GM12878 (cell line): Measurements from ENCODE around the gene SPINK4. TPM values are rescaled to one million over a fixed set of nuclear protein-coding genes. Genes with fewer than 3 reads are reported as not detected.
A peak's percentile ranks its signal among the peaks of the same experiment; 100 is the strongest.

Experiments
- ATF7 ChIP-seq: fragments of 450-650 bp; IDR thresholded peaks from 2 replicates; pipeline ENCODE4 v1.6.1; 2016; ENCODE audit warnings: low read depth, mild to moderate bottlenecking
- EZH2 ChIP-seq: IDR thresholded peaks from 2 replicates; pipeline ENCODE4 v1.6.1; 2012; ENCODE audit warnings: low read depth, mild to moderate bottlenecking, control low read depth, inconsistent platforms, low read length, borderline replicate concordance; ENCODE audit not compliant: control insufficient read depth
- HCFC1 ChIP-seq: fragments of 150-350 bp; IDR thresholded peaks from 2 replicates; pipeline ENCODE4 v1.6.1; 2014; ENCODE audit warnings: low read length
- HDAC2 ChIP-seq: fragments of 200-600 bp; sonication (generic); IDR thresholded peaks from 2 replicates; pipeline ENCODE4 v1.6.1; 2017
- HDGF ChIP-seq: fragments of 450-650 bp; IDR thresholded peaks from 2 replicates; pipeline ENCODE4 v1.6.1; 2016; ENCODE audit warnings: antibody characterized with exemption
- IKZF2 ChIP-seq, 2 experiments: fragments of 450-650 bp; IDR thresholded peaks; 2 replicates each; pipeline ENCODE4 v1.6.1; 2017; ENCODE audit warnings: mild to moderate bottlenecking in 2 of 2, moderate library complexity in 2 of 2
- IRF4 ChIP-seq: IDR thresholded peaks from 2 replicates; pipeline ENCODE4 v1.6.1; 2011; ENCODE audit warnings: low read depth, low read length
- MEF2B ChIP-seq: fragments of 450-650 bp; IDR thresholded peaks from 2 replicates; pipeline ENCODE4 v1.6.1; 2018; ENCODE audit warnings: mild to moderate bottlenecking, moderate library complexity; ENCODE audit not compliant: partially characterized antibody, poor library complexity, severe bottlenecking
- NBN ChIP-seq: fragments of 450-650 bp; IDR thresholded peaks from 2 replicates; pipeline ENCODE4 v1.6.1; 2016
- NFXL1 ChIP-seq: fragments of 450-650 bp; IDR thresholded peaks from 2 replicates; pipeline ENCODE4 v1.6.1; 2017; ENCODE audit warnings: antibody characterized with exemption, mild to moderate bottlenecking, borderline replicate concordance
- NFYB ChIP-seq: IDR thresholded peaks from 2 replicates; pipeline ENCODE4 v1.6.1; 2011; ENCODE audit warnings: low read depth, mild to moderate bottlenecking, low read length, improper control_type of control experiment, moderate library complexity; ENCODE audit not compliant: insufficient read depth
- PAX5 ChIP-seq: IDR thresholded peaks from 2 replicates; pipeline ENCODE4 v1.6.1; 2011; ENCODE audit warnings: low read depth, low read length, borderline replicate concordance
- POLR2AphosphoS2 ChIP-seq: IDR thresholded peaks from 2 replicates; pipeline ENCODE4 v1.6.1; 2011; ENCODE audit warnings: low read depth, mild to moderate bottlenecking, low read length, improper control_type of control experiment, moderate library complexity
- RELA ChIP-seq: fragments of 450-650 bp; IDR thresholded peaks from 2 replicates; pipeline ENCODE4 v1.8.0; 2014; ENCODE audit warnings: borderline replicate concordance; ENCODE audit not compliant: partially characterized antibody
- RFX5 ChIP-seq: IDR thresholded peaks from 2 replicates; pipeline ENCODE4 v1.6.1; 2011; ENCODE audit warnings: low read depth, low read length, improper control_type of control experiment
- SIN3A ChIP-seq: IDR thresholded peaks from 2 replicates; pipeline ENCODE4 v1.6.1; 2012; ENCODE audit warnings: low read depth, low read length, improper control_type of control experiment
- STAT3 ChIP-seq: IDR thresholded peaks from 2 replicates; pipeline ENCODE4 v1.6.1; 2011; ENCODE audit warnings: low read depth, low read length, improper control_type of control experiment
- polyA plus RNA-seq, 11 experiments: library from polyadenylated mRNA; depleted of rRNA in 4 of 11; unstranded in 6 of 11; stranded (reverse) in 5 of 11; fragments of >200 nt; fragmentation: Nextera tagmentation in 4 of 11; fragmentation: Illumina TruSeq in 1 of 11; extraction: Ambion mirVana in 4 of 11; extraction: Trizol in 1 of 11; gene quantifications; 1 replicate in 1 of 11; 2 replicates in 10 of 11; pipeline versions ENCODE4 v1.2.1 to v1.2.3, GENCODE V29; 2011 to 2016; ENCODE audit warnings: inconsistent platforms in 2 of 11, missing spikeins in 2 of 11, low read depth in 1 of 11
- total RNA-seq, 4 experiments: library from RNA; depleted of rRNA in 3 of 4; stranded (reverse); fragments of >200 nt in 3 of 4; fragmentation: Illumina TruSeq in 1 of 4; extraction: Trizol in 1 of 4; gene quantifications; 2 replicates each; pipeline versions ENCODE4 v1.2.1 to v1.2.3, GENCODE V29; 2013 to 2021
- TF ChIP-seq, protein P1 (sequence below): fragments of 450-650 bp; conservative IDR thresholded peaks from 2 replicates; pipeline ENCODE4 v1.6.1; 2017; ENCODE audit warnings: mild to moderate bottlenecking, moderate library complexity
- TF ChIP-seq, protein P2 (sequence below): IDR thresholded peaks from 2 replicates; pipeline ENCODE4 v1.6.1; 2011; ENCODE audit warnings: low read depth, mild to moderate bottlenecking, low read length, moderate library complexity, borderline replicate concordance; ENCODE audit errors: extremely low read depth
- TF ChIP-seq, protein P3 (sequence below): fragments of 450-650 bp; IDR thresholded peaks from 2 replicates; pipeline ENCODE4 v1.6.1; 2017; ENCODE audit warnings: mild to moderate bottlenecking, moderate library complexity
- TF ChIP-seq, protein P4 (sequence below): IDR thresholded peaks from 2 replicates; pipeline ENCODE4 v1.6.1; 2012; ENCODE audit warnings: low read length, inconsistent platforms
- TF ChIP-seq, protein P5 (sequence below): fragments of 450-650 bp; IDR thresholded peaks from 2 replicates; pipeline ENCODE4 v1.6.1; 2014; ENCODE audit warnings: mild to moderate bottlenecking

SPINK4 gene
- total and polyA plus RNA-seq, 10 of the 15 experiments (the other 5 are each of a cell fraction or from before 2014, with no cell fraction given): not detected

DNA sequence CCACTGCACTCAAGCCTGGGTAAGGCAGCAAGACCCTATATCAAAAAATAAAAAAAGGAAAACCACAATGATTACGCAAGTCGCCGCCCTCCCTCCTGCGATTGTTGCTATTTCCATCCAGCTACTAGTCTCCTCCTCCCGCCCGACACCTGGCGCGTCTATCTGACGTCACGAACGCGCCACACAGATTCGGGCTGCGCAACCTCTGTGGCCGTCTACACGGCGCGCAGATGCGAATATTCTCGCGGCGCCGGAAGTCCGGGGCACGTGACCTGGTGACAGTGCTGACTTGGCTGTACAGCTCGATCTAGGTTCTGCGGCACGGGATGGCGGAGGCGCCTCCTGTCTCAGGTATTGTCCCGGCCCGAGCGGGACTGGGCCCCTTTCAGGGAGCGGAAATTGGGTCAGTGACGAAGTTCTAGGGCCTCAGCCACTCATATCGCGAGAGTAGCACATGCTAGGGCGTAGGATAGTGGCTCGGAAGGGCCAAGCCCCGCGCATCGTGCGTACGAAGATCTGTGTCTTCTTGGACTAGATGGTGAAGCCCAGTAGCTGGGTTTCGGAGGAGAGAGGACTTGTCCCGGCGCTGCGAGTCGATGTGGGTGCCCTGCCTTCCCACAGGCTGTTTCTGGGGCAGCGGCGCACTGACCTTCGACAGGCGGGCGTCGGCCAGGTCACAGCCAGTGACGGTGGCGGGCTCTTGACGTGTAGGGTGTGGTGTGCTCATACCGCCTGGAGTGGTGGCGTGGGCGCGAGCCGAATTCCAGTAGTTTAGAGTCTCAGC, 50.5 kb downstream of the SPINK4 start, which contains the start of gene NFX1 (continued):
- TF ChIP-seq, protein P1, sequence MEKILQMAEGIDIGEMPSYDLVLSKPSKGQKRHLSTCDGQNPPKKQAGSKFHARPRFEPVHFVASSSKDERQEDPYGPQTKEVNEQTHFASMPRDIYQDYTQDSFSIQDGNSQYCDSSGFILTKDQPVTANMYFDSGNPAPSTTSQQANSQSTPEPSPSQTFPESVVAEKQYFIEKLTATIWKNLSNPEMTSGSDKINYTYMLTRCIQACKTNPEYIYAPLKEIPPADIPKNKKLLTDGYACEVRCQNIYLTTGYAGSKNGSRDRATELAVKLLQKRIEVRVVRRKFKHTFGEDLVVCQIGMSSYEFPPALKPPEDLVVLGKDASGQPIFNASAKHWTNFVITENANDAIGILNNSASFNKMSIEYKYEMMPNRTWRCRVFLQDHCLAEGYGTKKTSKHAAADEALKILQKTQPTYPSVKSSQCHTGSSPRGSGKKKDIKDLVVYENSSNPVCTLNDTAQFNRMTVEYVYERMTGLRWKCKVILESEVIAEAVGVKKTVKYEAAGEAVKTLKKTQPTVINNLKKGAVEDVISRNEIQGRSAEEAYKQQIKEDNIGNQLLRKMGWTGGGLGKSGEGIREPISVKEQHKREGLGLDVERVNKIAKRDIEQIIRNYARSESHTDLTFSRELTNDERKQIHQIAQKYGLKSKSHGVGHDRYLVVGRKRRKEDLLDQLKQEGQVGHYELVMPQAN: peak; percentile 69; the same call in 1 of the 2 replicates
- TF ChIP-seq STAT3: no peak
- TF ChIP-seq RFX5: 0 out of 2 replicates have a peak, but pooled peaks have one; percentile 33
- peak; percentile 95 for TF ChIP-seq MEF2B
- peak; percentile 84 for TF ChIP-seq HCFC1
- TF ChIP-seq NBN: peak; percentile 100
- TF ChIP-seq RELA: peak; percentile 94
- TF ChIP-seq, protein P2, sequence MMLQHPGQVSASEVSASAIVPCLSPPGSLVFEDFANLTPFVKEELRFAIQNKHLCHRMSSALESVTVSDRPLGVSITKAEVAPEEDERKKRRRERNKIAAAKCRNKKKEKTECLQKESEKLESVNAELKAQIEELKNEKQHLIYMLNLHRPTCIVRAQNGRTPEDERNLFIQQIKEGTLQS: peak; percentile 97
- TF ChIP-seq, protein P3, sequence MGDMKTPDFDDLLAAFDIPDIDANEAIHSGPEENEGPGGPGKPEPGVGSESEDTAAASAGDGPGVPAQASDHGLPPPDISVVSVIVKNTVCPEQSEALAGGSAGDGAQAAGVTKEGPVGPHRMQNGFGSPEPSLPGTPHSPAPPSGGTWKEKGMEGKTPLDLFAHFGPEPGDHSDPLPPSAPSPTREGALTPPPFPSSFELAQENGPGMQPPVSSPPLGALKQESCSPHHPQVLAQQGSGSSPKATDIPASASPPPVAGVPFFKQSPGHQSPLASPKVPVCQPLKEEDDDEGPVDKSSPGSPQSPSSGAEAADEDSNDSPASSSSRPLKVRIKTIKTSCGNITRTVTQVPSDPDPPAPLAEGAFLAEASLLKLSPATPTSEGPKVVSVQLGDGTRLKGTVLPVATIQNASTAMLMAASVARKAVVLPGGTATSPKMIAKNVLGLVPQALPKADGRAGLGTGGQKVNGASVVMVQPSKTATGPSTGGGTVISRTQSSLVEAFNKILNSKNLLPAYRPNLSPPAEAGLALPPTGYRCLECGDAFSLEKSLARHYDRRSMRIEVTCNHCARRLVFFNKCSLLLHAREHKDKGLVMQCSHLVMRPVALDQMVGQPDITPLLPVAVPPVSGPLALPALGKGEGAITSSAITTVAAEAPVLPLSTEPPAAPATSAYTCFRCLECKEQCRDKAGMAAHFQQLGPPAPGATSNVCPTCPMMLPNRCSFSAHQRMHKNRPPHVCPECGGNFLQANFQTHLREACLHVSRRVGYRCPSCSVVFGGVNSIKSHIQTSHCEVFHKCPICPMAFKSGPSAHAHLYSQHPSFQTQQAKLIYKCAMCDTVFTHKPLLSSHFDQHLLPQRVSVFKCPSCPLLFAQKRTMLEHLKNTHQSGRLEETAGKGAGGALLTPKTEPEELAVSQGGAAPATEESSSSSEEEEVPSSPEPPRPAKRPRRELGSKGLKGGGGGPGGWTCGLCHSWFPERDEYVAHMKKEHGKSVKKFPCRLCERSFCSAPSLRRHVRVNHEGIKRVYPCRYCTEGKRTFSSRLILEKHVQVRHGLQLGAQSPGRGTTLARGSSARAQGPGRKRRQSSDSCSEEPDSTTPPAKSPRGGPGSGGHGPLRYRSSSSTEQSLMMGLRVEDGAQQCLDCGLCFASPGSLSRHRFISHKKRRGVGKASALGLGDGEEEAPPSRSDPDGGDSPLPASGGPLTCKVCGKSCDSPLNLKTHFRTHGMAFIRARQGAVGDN: peak; percentile 88
- TF ChIP-seq, protein P4, sequence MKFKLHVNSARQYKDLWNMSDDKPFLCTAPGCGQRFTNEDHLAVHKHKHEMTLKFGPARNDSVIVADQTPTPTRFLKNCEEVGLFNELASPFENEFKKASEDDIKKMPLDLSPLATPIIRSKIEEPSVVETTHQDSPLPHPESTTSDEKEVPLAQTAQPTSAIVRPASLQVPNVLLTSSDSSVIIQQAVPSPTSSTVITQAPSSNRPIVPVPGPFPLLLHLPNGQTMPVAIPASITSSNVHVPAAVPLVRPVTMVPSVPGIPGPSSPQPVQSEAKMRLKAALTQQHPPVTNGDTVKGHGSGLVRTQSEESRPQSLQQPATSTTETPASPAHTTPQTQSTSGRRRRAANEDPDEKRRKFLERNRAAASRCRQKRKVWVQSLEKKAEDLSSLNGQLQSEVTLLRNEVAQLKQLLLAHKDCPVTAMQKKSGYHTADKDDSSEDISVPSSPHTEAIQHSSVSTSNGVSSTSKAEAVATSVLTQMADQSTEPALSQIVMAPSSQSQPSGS: peak; percentile 68; the same call in 1 of the 2 replicates
- peak; percentile 17 to 45; a peak in 2 of 4 replicates for TF ChIP-seq IKZF2 (IDR thresholded peaks at IDR 0.05)
- peak; percentile 88; the same call in 1 of the 2 replicates for TF ChIP-seq SIN3A
- TF ChIP-seq ATF7: peak; percentile 96
- TF ChIP-seq NFXL1: no peak
- TF ChIP-seq POLR2AphosphoS2: peak; percentile 94
- TF ChIP-seq HDAC2: no peak
- no peak for TF ChIP-seq EZH2
- TF ChIP-seq, protein P5, sequence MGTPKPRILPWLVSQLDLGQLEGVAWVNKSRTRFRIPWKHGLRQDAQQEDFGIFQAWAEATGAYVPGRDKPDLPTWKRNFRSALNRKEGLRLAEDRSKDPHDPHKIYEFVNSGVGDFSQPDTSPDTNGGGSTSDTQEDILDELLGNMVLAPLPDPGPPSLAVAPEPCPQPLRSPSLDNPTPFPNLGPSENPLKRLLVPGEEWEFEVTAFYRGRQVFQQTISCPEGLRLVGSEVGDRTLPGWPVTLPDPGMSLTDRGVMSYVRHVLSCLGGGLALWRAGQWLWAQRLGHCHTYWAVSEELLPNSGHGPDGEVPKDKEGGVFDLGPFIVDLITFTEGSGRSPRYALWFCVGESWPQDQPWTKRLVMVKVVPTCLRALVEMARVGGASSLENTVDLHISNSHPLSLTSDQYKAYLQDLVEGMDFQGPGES: no peak
- peak; percentile 74; the same call in 1 of the 2 replicates for TF ChIP-seq PAX5
- TF ChIP-seq HDGF: no peak; the same call in 1 of the 2 replicates
- no peak for TF ChIP-seq NFYB
- TF ChIP-seq IRF4: no peak
